Astrocyte (in vitro differentiated cells and primary cell): ENCODE data around the gene DAPK3.

Source experiments
- EZH2 ChIP-seq: IDR thresholded peaks from 2 replicates; pipeline ENCODE4 v1.6.1; 2012; ENCODE audit warnings: mild to moderate bottlenecking, low read length, inconsistent platforms; ENCODE audit not compliant: insufficient read depth
- TF ChIP-seq, protein P1 (sequence below): IDR thresholded peaks from 2 replicates; pipeline ENCODE4 v1.5.1; 2011; ENCODE audit warnings: low read depth, mild to moderate bottlenecking, inconsistent platforms, low read length, moderate library complexity; ENCODE audit not compliant: insufficient read depth

DNA sequence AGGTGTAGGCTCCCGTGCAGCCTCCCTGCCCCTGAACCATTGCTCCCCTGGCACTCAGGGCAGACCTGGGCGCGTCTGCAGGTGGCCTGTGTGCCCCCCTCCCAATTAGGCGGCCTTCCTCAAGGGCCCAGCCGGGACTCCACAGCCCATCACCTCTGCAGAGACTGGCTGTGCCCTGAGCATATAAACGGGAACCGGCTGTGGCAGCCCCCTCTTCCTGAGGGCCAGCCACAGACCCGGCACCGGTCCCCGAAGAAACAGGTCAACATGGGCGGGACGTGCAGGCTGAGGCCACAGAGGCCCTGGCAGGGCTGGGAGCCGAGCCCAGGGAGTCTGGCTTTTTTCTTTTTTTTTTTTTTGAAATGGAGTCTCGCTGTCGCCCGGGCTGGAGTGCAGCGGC lies 48.7 kb upstream of the DAPK3 start:
- TF ChIP-seq, protein P1, sequence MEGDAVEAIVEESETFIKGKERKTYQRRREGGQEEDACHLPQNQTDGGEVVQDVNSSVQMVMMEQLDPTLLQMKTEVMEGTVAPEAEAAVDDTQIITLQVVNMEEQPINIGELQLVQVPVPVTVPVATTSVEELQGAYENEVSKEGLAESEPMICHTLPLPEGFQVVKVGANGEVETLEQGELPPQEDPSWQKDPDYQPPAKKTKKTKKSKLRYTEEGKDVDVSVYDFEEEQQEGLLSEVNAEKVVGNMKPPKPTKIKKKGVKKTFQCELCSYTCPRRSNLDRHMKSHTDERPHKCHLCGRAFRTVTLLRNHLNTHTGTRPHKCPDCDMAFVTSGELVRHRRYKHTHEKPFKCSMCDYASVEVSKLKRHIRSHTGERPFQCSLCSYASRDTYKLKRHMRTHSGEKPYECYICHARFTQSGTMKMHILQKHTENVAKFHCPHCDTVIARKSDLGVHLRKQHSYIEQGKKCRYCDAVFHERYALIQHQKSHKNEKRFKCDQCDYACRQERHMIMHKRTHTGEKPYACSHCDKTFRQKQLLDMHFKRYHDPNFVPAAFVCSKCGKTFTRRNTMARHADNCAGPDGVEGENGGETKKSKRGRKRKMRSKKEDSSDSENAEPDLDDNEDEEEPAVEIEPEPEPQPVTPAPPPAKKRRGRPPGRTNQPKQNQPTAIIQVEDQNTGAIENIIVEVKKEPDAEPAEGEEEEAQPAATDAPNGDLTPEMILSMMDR = no peak
- no peak for TF ChIP-seq EZH2
